ENCODE measurements around the gene RUNX3. TPM values are rescaled to one million over a fixed set of nuclear protein-coding genes. Genes with fewer than 3 reads are reported as not detected.

Gene RUNX3
- total RNA-seq, 1 experiment from 2014 or later, result 0.33 TPM

DNA sequence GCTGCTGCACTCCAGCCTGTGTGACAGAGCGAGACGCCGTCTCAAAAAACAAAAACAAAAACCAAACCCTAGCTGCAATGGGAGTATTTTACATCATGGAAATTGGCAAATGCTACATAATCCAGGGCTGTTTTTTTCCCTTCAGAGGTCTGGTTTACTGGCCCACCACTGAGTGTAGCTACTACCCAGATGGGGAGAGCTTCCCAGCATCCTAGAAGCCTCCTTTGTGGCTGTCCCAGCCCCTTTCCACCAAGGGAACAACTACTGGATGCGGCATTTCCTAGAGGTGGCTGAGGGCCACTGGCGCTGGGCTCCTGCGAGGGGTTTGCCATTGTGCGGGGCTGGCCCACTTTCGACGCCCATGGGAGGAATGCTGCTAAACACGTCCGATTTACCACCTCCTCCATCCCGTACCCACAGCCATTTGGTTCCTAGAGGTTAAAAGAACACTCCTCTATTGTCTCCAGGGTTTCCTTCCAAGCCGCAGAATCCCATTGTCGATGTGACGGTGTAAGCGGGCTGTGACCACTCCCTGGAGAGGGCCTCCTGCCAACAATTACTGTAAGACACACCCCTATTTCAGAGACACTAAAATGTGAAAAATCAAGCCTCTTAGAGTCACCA lies 55.4 kb downstream of the RUNX3 start:
- no peaks in the 10 kb centered on the region for H3K79me2 ChIP-seq (ENCODE audit: insufficient read depth, low read length)
- peak overlapping the region in 1 of 3 experiments; percentile 34; a peak in 2 of 7 replicates for H3K27ac Mint-ChIP-seq
- H3K4me1 Mint-ChIP-seq, result peaks cover 11 to 12% of the 10 kb centered on the region in 2 experiments
- H2AFZ ChIP-seq (ENCODE audit: low read length), result no peak overlapping the region
- H3K79me1 ChIP-seq (ENCODE audit: insufficient read depth, low read depth, low read length, poor library complexity, severe bottlenecking), result no peaks in the 10 kb centered on the region
- H3K9ac ChIP-seq (ENCODE audit: extremely low read depth, insufficient read length, low read length), result no peak overlapping the region
- H3K23ac ChIP-seq (ENCODE audit: insufficient read length, low read depth, low read length), result no peak overlapping the region
- H3K4me3 Mint-ChIP-seq, result no peak overlapping the region
- no peak overlapping the region for H3K4ac ChIP-seq (ENCODE audit: low read depth, low read length)
- no peak for DNase-seq
- no peaks in the 10 kb centered on the region for H3K23me2 ChIP-seq (ENCODE audit: insufficient read length, low read depth, low read length, poor library complexity, severe bottlenecking)
- no peaks in the 10 kb centered on the region; a peak in 1 of 5 replicates for H3K9me3 Mint-ChIP-seq
- H4K91ac ChIP-seq (ENCODE audit: insufficient read length, low read depth, low read length), result no peak overlapping the region
- H4K8ac ChIP-seq (replicated peaks; ENCODE audit: insufficient read length, low read depth, low read length), result no peak overlapping the region
- no peak overlapping the region for H3K4me2 ChIP-seq (ENCODE audit: insufficient read depth, insufficient read length, low read length)
- WGBS (ENCODE audit: extremely low coverage, insufficient read length, low lambda C conversion rate), result no CpG with 5 or more reads among the region's 16 CpGs
- no peaks in the 10 kb centered on the region for H3K27me3 ChIP-seq (ENCODE audit: insufficient read depth, low read length)
- H3K4me1 ChIP-seq (ENCODE audit: insufficient read depth, low read length), result no peaks in the 10 kb centered on the region
- no peak overlapping the region for H2AK5ac ChIP-seq (ENCODE audit: insufficient read length, low read length)
- H3K27ac ChIP-seq (ENCODE audit: insufficient read length, low read depth, low read length), result no peak overlapping the region
- no peak overlapping the region for H2BK12ac ChIP-seq (ENCODE audit: insufficient read length, low read depth, low read length)
- H3K27me3 Mint-ChIP-seq (ENCODE audit: low read depth), result no peaks in the 10 kb centered on the region; the same call in 1 of the 2 replicates
- H2BK120ac ChIP-seq (ENCODE audit: low read depth, low read length, poor library complexity, severe bottlenecking), result no peak overlapping the region
- H3K14ac ChIP-seq (ENCODE audit: insufficient read depth, low read length), result no peak overlapping the region
- TF ChIP-seq, protein P1, sequence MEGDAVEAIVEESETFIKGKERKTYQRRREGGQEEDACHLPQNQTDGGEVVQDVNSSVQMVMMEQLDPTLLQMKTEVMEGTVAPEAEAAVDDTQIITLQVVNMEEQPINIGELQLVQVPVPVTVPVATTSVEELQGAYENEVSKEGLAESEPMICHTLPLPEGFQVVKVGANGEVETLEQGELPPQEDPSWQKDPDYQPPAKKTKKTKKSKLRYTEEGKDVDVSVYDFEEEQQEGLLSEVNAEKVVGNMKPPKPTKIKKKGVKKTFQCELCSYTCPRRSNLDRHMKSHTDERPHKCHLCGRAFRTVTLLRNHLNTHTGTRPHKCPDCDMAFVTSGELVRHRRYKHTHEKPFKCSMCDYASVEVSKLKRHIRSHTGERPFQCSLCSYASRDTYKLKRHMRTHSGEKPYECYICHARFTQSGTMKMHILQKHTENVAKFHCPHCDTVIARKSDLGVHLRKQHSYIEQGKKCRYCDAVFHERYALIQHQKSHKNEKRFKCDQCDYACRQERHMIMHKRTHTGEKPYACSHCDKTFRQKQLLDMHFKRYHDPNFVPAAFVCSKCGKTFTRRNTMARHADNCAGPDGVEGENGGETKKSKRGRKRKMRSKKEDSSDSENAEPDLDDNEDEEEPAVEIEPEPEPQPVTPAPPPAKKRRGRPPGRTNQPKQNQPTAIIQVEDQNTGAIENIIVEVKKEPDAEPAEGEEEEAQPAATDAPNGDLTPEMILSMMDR (conservative IDR thresholded peaks at IDR 0.05), result no peak
- H4K5ac ChIP-seq (ENCODE audit: insufficient read length, low read depth, low read length), result no peak overlapping the region
- no peaks in the 10 kb centered on the region for H3K9me3 ChIP-seq (ENCODE audit: control insufficient read depth, low read depth, low read length)
- H3K18ac ChIP-seq (ENCODE audit: insufficient read length, low read depth, low read length), result no peak overlapping the region
- H3K36me3 Mint-ChIP-seq (ENCODE audit: insufficient read depth in 1 of 3, low read depth in 3 of 3), result no peaks in the 10 kb centered on the region
- no peak overlapping the region for H3K56ac ChIP-seq (ENCODE audit: insufficient read length, low read depth, low read length)
- no peak overlapping the region for H2BK20ac ChIP-seq (ENCODE audit: low read depth, low read length, poor library complexity, severe bottlenecking)
- H4K20me1 ChIP-seq (ENCODE audit: control insufficient read depth, insufficient read depth, insufficient read length), result no peaks in the 10 kb centered on the region
- H3T11ph ChIP-seq (ENCODE audit: low read length), result no peak overlapping the region
- H2BK15ac ChIP-seq (ENCODE audit: low read depth, low read length), result no peak overlapping the region
- H2BK5ac ChIP-seq (ENCODE audit: insufficient read length, low read length), result no peak overlapping the region

Data from H9 (cell line).